ENCODE results near the gene NDUFC1. TPM values are rescaled to one million over a fixed set of nuclear protein-coding genes. Genes with fewer than 3 reads are reported as not detected.

Gene NDUFC1
- total and polyA plus RNA-seq, 2 experiments from 2014 or later, result 31.8 to 367 TPM

DNA sequence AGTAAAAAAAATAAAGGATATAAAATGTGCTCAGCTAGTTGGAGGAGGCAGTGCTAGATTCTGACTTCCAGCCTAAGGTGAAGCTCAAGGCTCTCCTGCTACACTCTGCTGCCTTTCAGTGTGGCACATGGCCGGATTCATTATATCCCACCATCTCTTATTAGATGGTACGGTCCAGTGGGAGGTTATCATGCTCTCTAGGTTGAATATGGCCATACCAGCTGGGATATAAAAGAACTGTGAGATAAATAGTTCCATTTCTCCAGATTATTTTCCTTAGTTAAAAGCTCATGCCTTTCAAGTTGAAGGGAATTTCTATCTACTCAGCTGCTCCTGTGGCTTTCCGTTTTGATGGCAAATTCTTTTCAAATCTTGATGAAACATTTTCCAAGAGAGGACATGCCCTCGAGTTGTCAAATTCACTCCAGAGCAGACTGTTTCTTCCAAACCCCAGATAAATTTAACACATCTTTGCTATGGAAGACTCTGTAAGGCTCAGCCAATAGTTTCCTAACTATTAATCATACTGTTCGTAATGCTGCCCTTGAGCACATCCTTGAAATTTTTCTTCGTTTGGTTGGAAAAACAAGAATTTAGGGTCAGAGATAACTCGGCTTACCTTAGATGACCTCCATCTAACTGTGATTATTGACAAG lies 20.1 kb downstream of the NDUFC1 start (continued):
- TF ChIP-seq, protein P1, sequence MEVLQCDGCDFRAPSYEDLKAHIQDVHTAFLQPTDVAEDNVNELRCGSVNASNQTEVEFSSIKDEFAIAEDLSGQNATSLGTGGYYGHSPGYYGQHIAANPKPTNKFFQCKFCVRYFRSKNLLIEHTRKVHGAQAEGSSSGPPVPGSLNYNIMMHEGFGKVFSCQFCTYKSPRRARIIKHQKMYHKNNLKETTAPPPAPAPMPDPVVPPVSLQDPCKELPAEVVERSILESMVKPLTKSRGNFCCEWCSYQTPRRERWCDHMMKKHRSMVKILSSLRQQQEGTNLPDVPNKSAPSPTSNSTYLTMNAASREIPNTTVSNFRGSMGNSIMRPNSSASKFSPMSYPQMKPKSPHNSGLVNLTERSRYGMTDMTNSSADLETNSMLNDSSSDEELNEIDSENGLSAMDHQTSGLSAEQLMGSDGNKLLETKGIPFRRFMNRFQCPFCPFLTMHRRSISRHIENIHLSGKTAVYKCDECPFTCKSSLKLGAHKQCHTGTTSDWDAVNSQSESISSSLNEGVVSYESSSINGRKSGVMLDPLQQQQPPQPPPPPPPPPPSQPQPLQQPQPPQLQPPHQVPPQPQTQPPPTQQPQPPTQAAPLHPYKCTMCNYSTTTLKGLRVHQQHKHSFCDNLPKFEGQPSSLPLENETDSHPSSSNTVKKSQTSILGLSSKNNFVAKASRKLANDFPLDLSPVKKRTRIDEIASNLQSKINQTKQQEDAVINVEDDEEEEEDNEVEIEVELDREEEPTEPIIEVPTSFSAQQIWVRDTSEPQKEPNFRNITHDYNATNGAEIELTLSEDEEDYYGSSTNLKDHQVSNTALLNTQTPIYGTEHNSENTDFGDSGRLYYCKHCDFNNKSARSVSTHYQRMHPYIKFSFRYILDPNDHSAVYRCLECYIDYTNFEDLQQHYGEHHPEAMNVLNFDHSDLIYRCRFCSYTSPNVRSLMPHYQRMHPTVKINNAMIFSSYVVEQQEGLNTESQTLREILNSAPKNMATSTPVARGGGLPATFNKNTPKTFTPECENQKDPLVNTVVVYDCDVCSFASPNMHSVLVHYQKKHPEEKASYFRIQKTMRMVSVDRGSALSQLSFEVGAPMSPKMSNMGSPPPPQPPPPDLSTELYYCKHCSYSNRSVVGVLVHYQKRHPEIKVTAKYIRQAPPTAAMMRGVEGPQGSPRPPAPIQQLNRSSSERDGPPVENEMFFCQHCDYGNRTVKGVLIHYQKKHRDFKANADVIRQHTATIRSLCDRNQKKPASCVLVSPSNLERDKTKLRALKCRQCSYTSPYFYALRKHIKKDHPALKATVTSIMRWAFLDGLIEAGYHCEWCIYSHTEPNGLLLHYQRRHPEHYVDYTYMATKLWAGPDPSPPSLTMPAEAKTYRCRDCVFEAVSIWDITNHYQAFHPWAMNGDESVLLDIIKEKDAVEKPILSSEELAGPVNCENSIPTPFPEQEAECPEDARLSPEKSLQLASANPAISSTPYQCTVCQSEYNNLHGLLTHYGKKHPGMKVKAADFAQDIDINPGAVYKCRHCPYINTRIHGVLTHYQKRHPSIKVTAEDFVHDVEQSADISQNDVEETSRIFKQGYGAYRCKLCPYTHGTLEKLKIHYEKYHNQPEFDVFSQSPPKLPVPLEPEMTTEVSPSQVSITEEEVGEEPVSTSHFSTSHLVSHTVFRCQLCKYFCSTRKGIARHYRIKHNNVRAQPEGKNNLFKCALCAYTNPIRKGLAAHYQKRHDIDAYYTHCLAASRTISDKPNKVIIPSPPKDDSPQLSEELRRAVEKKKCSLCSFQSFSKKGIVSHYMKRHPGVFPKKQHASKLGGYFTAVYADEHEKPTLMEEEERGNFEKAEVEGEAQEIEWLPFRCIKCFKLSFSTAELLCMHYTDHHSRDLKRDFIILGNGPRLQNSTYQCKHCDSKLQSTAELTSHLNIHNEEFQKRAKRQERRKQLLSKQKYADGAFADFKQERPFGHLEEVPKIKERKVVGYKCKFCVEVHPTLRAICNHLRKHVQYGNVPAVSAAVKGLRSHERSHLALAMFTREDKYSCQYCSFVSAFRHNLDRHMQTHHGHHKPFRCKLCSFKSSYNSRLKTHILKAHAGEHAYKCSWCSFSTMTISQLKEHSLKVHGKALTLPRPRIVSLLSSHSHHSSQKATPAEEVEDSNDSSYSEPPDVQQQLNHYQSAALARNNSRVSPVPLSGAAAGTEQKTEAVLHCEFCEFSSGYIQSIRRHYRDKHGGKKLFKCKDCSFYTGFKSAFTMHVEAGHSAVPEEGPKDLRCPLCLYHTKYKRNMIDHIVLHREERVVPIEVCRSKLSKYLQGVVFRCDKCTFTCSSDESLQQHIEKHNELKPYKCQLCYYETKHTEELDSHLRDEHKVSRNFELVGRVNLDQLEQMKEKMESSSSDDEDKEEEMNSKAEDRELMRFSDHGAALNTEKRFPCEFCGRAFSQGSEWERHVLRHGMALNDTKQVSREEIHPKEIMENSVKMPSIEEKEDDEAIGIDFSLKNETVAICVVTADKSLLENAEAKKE (CRISPR knock-in tag; IDR thresholded peaks at IDR 0.05), result no peak
- TF ChIP-seq STAT1 (IDR thresholded peaks at IDR 0.05; ENCODE audit: unreplicated experiment), result no peak

DNA sequence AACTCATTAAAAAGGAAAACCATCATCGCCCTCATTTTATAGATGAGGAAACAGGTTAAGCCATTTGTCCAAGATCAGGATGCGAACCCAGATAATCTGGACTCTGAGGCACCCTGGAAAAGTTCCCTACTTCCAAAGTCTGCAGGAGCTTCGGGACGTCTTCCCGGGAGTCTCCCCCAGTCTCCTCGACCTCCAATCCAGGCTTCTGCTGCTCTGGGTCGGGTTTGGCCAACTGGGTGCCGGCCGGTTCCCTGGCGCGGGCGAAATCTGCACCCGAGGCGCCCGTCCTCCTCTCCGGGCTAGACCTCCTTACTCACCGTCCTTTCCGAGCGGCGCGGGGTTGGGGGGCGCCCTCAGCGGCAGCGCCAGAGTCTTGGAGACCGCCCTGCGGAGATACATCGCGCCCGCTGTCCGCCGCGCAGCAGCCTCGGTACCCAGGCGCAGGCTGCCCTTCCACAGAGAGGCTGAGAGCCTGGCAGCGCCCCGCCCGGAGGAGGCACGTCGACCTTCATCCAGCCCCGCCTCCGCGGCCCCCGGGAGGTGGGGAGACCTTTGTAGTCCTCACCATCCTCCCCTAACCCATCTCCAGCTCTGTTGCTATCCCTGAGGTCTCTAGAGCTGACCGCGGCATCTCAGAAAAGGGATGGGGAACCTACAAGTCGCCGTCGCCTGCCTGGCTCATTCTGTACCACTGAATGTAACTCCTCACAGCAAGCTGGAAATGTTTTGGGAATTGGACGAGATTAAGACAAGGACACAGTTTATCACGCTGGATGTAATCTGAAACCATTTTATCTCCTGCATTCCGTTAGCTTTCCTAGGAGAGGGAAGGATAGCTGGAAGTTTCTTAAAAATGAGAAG lies 22.3 kb downstream of the NDUFC1 start, which contains the start of gene MGARP:
Gene MGARP (minus strand): TSS at position 466 of the 861 bp plus-strand sequence. CDS start 67 bp downstream, at position 399.
- no peak within 1 kb of the TSS for H3K27ac ChIP-seq (ENCODE audit: low read depth)
- no peaks in the 10 kb centered on the region for H4K20me1 ChIP-seq (replicated peaks; ENCODE audit: insufficient read depth)
- Mint-ChIP-seq H3K4me3 (peak within 1 kb of the TSS; percentile 74), H3K27ac (no peak within 1 kb of the TSS), H3K9me3 (peaks cover 10% of the 10 kb centered on the region), H3K27me3 (ENCODE audit: insufficient read depth, low read depth, poor library complexity) (peaks cover 36% of the 10 kb centered on the region), H3K4me1 (peaks cover 10% of the 10 kb centered on the region), H3K36me3 (ENCODE audit: low read depth) (peaks cover 5% of the 10 kb centered on the region; the same call in 2 of the 3 replicates)
- no peaks in the 10 kb centered on the region; the same call in 1 of the 2 replicates for H3K4me1 ChIP-seq (ENCODE audit: insufficient read depth)
- no peaks in the 10 kb centered on the region for H3K9me2 ChIP-seq (ENCODE audit: insufficient read depth)
- peaks cover 65% of the 10 kb centered on the region for H3K27me3 ChIP-seq (ENCODE audit: insufficient read depth)
- H3K36me3 ChIP-seq (ENCODE audit: insufficient read depth), result no peaks in the 10 kb centered on the region
- peak within 1 kb of the TSS; percentile 98 for H3K4me2 ChIP-seq
- ATAC-seq, result peak; percentile 94
- DNase-seq (ENCODE audit: low spot score), result peak; percentile 93
- peaks cover 12% of the 10 kb centered on the region for H3F3A ChIP-seq (replicated peaks; ENCODE audit: low read depth)
- TF ChIP-seq EZH2 (IDR thresholded peaks at IDR 0.05; ENCODE audit: low read depth, unreplicated experiment) (peak; percentile 67), ZNF331 (CRISPR knock-in tag; IDR thresholded peaks at IDR 0.05; ENCODE audit: low read depth) (no peak)
- TF ChIP-seq, protein P2, sequence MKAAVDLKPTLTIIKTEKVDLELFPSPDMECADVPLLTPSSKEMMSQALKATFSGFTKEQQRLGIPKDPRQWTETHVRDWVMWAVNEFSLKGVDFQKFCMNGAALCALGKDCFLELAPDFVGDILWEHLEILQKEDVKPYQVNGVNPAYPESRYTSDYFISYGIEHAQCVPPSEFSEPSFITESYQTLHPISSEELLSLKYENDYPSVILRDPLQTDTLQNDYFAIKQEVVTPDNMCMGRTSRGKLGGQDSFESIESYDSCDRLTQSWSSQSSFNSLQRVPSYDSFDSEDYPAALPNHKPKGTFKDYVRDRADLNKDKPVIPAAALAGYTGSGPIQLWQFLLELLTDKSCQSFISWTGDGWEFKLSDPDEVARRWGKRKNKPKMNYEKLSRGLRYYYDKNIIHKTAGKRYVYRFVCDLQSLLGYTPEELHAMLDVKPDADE (IDR thresholded peaks at IDR 0.05), result 0 out of 2 replicates have a peak, but pooled peaks have one; percentile 21
- TF ChIP-seq, protein P3, sequence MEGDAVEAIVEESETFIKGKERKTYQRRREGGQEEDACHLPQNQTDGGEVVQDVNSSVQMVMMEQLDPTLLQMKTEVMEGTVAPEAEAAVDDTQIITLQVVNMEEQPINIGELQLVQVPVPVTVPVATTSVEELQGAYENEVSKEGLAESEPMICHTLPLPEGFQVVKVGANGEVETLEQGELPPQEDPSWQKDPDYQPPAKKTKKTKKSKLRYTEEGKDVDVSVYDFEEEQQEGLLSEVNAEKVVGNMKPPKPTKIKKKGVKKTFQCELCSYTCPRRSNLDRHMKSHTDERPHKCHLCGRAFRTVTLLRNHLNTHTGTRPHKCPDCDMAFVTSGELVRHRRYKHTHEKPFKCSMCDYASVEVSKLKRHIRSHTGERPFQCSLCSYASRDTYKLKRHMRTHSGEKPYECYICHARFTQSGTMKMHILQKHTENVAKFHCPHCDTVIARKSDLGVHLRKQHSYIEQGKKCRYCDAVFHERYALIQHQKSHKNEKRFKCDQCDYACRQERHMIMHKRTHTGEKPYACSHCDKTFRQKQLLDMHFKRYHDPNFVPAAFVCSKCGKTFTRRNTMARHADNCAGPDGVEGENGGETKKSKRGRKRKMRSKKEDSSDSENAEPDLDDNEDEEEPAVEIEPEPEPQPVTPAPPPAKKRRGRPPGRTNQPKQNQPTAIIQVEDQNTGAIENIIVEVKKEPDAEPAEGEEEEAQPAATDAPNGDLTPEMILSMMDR (conservative IDR thresholded peaks at IDR 0.05; ENCODE audit: low read depth in 2 of 2), result no peak
- peak within 1 kb of the TSS; percentile 98 for H2AFZ ChIP-seq
- H3K4me3 ChIP-seq, result peak within 1 kb of the TSS; percentile 73
- no peaks in the 10 kb centered on the region for H3K79me2 ChIP-seq (replicated peaks; ENCODE audit: insufficient read depth)
